Measurements from ENCODE around the gene VEZF1.

DNA sequence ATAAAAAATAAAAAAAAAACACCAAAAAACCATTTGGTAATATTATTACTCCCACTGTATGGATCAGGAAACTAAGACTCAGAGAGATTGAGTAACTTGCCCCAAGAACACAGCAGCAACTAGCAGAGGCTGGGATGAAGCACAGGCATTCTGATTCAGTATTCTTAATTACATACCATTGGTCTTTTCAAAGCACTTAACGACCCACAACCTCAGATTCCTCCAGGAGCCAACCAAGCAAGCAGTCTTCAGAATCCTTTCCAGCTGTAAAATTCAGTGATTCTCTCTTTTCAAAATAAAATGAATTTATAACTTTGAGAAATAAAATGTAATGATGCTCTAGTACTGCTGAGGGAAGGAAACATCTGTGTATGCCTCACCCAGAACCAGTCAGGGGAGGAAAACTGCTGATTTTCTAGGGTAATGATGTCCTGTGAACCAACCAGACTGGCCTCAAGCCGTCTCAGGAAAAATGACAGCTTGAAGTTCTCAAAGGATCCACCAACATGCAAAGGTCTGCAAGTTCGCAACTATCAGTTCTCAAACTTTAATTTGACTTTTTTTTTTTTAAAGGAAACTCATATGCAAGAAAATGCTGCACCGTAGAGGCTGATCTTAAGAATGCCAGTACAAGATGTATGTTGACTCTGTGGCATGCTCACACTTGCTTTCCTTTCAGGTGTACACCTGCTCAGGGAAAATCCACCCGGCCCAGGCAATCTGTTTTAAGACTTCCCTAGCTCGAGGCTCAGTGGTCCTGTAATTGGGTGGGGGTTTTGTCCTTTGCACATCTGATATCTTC, 41.9 kb downstream of the VEZF1 start:
- TF ChIP-seq, protein P1, sequence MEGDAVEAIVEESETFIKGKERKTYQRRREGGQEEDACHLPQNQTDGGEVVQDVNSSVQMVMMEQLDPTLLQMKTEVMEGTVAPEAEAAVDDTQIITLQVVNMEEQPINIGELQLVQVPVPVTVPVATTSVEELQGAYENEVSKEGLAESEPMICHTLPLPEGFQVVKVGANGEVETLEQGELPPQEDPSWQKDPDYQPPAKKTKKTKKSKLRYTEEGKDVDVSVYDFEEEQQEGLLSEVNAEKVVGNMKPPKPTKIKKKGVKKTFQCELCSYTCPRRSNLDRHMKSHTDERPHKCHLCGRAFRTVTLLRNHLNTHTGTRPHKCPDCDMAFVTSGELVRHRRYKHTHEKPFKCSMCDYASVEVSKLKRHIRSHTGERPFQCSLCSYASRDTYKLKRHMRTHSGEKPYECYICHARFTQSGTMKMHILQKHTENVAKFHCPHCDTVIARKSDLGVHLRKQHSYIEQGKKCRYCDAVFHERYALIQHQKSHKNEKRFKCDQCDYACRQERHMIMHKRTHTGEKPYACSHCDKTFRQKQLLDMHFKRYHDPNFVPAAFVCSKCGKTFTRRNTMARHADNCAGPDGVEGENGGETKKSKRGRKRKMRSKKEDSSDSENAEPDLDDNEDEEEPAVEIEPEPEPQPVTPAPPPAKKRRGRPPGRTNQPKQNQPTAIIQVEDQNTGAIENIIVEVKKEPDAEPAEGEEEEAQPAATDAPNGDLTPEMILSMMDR (conservative IDR thresholded peaks at IDR 0.05; ENCODE audit: low read depth, low read length) = no peak
- no peak for TF ChIP-seq EZH2 (IDR thresholded peaks at IDR 0.05; ENCODE audit: low read length, unreplicated experiment)
